Ishikawa (cell line): Measurements from ENCODE around the gene NUTM2F.

Experiments
- CEBPB ChIP-seq: IDR thresholded peaks from 2 replicates; pipeline ENCODE4 v1.6.1; 2012
- CREB1 ChIP-seq: IDR thresholded peaks from 2 replicates; pipeline ENCODE4 v1.6.1; 2012; ENCODE audit warnings: low read depth
- EGR1 ChIP-seq: IDR thresholded peaks from 2 replicates; pipeline ENCODE4 v1.6.1; 2012
- EP300 ChIP-seq: IDR thresholded peaks from 2 replicates; pipeline ENCODE4 v1.6.1; 2012; ENCODE audit warnings: borderline replicate concordance
- FOXM1 ChIP-seq: IDR thresholded peaks from 2 replicates; pipeline ENCODE4 v1.6.1; 2012; ENCODE audit warnings: low read depth, borderline replicate concordance
- NFIC ChIP-seq: IDR thresholded peaks from 2 replicates; pipeline ENCODE4 v1.6.1; 2012
- RAD21 ChIP-seq: IDR thresholded peaks from 2 replicates; pipeline ENCODE4 v1.6.1; 2012; ENCODE audit warnings: low read depth
- TAF1 ChIP-seq: IDR thresholded peaks from 2 replicates; pipeline ENCODE4 v1.6.1; 2012; ENCODE audit warnings: low read depth, mild to moderate bottlenecking
- TCF12 ChIP-seq: IDR thresholded peaks from 2 replicates; pipeline ENCODE4 v1.6.1; 2012; ENCODE audit warnings: low read depth
- TEAD4 ChIP-seq: IDR thresholded peaks from 2 replicates; pipeline ENCODE4 v1.6.1; 2012
- YY1 ChIP-seq: IDR thresholded peaks from 2 replicates; pipeline ENCODE4 v1.6.1; 2012; ENCODE audit warnings: low read depth
- ZBTB7A ChIP-seq: IDR thresholded peaks from 2 replicates; pipeline ENCODE4 v1.6.1; 2012; ENCODE audit warnings: low read depth
- TF ChIP-seq, protein P1 (sequence below): IDR thresholded peaks from 2 replicates; pipeline ENCODE4 v1.6.1; 2012
- TF ChIP-seq, protein P2 (sequence below): IDR thresholded peaks from 2 replicates; pipeline ENCODE4 v1.6.1; 2012; ENCODE audit warnings: low read depth, mild to moderate bottlenecking
- TF ChIP-seq, protein P3 (sequence below): IDR thresholded peaks from 2 replicates; pipeline ENCODE4 v1.6.1; 2012

The NUTM2F gene

DNA sequence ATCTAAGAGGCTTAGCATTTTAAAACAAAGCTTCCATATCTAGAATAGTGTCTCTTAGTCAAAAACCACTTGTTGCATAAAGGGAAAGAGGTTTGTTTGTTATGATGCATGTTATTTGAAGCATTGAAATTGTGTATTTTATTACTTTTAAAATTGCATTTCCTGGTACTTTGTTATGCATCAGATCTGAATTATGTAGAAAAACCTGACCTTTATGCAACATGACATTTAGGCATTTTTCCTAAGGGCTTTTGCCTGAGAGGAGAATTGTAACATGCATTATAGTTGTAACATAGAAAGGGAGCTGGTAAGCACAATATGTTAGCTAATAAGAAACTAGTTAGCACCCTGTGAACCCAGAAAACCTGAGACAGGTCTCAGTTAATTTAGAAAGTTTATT is 47.3 kb downstream of the NUTM2F start:
- TF ChIP-seq FOXM1 (no peak), TEAD4 (no peak), NFIC (no peak), ZBTB7A (no peak), CREB1 (no peak), TAF1 (no peak), YY1 (no peak), EGR1 (no peak), TCF12 (no peak), CEBPB (no peak), RAD21 (no peak), EP300 (no peak)
- TF ChIP-seq, protein P1, sequence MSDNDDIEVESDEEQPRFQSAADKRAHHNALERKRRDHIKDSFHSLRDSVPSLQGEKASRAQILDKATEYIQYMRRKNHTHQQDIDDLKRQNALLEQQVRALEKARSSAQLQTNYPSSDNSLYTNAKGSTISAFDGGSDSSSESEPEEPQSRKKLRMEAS, result no peak
- TF ChIP-seq, protein P2, sequence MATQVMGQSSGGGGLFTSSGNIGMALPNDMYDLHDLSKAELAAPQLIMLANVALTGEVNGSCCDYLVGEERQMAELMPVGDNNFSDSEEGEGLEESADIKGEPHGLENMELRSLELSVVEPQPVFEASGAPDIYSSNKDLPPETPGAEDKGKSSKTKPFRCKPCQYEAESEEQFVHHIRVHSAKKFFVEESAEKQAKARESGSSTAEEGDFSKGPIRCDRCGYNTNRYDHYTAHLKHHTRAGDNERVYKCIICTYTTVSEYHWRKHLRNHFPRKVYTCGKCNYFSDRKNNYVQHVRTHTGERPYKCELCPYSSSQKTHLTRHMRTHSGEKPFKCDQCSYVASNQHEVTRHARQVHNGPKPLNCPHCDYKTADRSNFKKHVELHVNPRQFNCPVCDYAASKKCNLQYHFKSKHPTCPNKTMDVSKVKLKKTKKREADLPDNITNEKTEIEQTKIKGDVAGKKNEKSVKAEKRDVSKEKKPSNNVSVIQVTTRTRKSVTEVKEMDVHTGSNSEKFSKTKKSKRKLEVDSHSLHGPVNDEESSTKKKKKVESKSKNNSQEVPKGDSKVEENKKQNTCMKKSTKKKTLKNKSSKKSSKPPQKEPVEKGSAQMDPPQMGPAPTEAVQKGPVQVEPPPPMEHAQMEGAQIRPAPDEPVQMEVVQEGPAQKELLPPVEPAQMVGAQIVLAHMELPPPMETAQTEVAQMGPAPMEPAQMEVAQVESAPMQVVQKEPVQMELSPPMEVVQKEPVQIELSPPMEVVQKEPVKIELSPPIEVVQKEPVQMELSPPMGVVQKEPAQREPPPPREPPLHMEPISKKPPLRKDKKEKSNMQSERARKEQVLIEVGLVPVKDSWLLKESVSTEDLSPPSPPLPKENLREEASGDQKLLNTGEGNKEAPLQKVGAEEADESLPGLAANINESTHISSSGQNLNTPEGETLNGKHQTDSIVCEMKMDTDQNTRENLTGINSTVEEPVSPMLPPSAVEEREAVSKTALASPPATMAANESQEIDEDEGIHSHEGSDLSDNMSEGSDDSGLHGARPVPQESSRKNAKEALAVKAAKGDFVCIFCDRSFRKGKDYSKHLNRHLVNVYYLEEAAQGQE, result no peak
- TF ChIP-seq, protein P3, sequence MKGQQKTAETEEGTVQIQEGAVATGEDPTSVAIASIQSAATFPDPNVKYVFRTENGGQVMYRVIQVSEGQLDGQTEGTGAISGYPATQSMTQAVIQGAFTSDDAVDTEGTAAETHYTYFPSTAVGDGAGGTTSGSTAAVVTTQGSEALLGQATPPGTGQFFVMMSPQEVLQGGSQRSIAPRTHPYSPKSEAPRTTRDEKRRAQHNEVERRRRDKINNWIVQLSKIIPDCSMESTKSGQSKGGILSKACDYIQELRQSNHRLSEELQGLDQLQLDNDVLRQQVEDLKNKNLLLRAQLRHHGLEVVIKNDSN, result no peak

DNA sequence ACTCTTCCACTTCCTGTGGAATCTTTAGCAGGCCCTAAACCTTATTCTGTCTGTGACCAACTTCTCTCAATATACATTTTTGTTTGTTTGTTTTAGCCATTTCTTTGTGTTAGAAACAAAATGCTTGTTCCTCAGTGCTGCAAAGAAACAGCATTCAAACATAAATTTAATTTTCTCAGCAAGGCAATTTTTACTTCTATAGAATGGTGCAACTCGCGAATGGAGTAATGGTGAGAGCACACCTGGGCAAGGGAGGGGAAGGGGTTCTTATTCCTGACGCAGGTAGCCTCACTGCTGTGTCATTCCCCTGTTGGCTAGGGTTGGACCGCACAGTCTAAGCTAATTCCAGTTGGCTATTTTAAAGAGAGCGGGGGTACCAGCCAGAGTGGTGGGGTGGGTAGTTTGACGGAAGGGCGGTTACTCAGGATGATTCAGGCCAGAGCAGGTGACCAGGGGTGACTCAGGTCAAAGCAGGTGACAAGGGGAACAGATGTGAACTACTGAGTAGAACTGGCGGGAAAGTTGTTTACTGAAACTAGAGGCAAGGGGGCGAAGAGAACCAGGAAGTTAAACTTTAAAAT is 47.9 kb downstream of the NUTM2F start:
- TF ChIP-seq CEBPB, result no peak
- no peak for TF ChIP-seq TCF12
- TF ChIP-seq EP300, result no peak
- TF ChIP-seq, protein P3, result no peak
- no peak for TF ChIP-seq ZBTB7A

DNA sequence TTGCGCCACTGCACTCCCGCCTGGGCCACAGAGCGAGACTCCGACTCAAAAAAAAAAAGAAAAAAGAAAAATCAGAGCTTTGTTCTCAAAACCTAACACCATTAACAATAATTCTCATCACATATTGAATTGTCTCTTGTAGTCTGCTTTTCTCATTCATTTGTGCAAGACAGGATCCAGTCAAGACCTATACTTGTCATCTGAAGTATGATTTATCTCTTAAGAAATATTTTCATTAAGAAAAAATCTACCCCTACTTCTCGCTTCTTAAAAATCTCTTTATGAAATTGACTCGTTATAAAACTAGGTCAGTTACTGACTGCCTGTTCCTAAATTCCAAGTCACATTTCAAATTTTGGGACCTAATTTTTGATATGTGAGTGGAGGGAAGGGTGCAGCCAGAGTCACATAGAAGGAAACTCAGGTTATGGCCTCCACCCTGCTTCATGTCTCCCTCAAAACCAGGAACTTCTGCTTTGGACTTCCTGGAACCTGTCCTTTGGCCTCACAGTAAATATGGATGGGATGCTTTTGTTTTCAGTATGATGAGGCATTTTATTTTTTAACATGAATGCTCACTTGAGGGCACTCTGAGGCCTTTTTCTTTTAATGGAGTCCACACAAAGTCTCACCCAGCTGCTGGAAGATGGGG is 50.4 kb downstream of the NUTM2F start:
- TF ChIP-seq ZBTB7A (no peak), EP300 (no peak), NFIC (no peak), CEBPB (no peak), EGR1 (no peak), CREB1 (no peak), TCF12 (no peak), TAF1 (no peak), RAD21 (no peak), TEAD4 (no peak), YY1 (no peak), FOXM1 (no peak)
- TF ChIP-seq, protein P2, result no peak
- TF ChIP-seq, protein P3, result no peak
- TF ChIP-seq, protein P1, result no peak

DNA sequence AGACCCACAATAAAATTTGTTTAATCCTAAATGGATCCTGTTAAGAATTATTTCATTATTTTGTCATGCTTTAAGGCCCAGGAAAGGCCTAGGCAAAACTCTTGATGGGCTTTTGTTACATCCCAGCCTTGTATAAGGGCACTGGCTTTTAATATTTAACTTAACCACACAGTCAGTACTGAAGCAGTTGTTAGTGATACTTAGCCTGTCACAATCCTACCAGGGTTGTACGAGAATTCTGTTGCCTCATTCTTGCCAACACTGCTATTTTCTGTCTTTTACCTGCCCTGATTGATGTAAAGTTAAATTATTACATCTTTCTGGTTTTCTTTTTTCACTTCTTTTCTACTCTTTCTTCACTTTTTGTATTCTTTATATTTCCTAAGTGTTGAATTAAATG is 58.4 kb downstream of the NUTM2F start:
- TF ChIP-seq CEBPB (no peak), EP300 (no peak), TCF12 (no peak), FOXM1 (no peak), EGR1 (no peak)

DNA sequence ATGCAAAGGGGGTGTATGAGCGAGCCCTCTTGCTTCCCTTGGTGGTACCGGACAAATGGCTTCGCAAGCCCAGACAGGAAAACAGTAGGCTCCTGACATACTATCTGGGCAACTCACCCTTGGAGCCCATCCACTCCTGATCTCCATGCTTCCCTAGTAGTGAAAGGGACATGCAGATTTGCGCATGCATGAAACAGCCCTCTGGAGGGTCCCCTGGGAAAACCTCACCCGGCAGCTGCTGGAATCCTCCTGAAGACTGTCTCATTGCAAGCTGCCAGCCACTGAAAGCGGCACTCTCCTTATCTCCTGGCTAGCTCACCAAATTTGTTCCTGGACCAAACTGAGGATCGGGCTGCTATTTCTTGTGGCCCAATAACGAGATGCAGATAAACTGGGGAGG is 59.2 kb downstream of the NUTM2F start:
- TF ChIP-seq TEAD4 (no peak), ZBTB7A (no peak)
